Measurements from ENCODE around the gene LARGE1. TPM values are rescaled to one million over a fixed set of nuclear protein-coding genes. Genes with fewer than 3 reads are reported as not detected.

Gene LARGE1
- total RNA-seq, 1 experiment from 2014 or later: 5.8 TPM

- no peaks in the 10 kb centered on the region for H3K36me3 ChIP-seq (ENCODE audit: control insufficient read depth, insufficient read depth, low read length)
- intact Hi-C loops (cut with micrococcal nuclease; ENCODE audit: unreplicated experiment): no loop called here
- H3K27me3 Mint-ChIP-seq (ENCODE audit: insufficient read depth, unreplicated experiment): no peaks in the 10 kb centered on the region
- no peaks in the 10 kb centered on the region for H3K9me3 ChIP-seq
- POLR2A ChIA-PET: no interaction called here
- no peaks in the 10 kb centered on the region for H3K36me3 Mint-ChIP-seq (ENCODE audit: insufficient read depth, unreplicated experiment)
- H3K4me1 Mint-ChIP-seq (ENCODE audit: low read depth, unreplicated experiment): no peaks in the 10 kb centered on the region
- TF ChIP-seq, protein P1, sequence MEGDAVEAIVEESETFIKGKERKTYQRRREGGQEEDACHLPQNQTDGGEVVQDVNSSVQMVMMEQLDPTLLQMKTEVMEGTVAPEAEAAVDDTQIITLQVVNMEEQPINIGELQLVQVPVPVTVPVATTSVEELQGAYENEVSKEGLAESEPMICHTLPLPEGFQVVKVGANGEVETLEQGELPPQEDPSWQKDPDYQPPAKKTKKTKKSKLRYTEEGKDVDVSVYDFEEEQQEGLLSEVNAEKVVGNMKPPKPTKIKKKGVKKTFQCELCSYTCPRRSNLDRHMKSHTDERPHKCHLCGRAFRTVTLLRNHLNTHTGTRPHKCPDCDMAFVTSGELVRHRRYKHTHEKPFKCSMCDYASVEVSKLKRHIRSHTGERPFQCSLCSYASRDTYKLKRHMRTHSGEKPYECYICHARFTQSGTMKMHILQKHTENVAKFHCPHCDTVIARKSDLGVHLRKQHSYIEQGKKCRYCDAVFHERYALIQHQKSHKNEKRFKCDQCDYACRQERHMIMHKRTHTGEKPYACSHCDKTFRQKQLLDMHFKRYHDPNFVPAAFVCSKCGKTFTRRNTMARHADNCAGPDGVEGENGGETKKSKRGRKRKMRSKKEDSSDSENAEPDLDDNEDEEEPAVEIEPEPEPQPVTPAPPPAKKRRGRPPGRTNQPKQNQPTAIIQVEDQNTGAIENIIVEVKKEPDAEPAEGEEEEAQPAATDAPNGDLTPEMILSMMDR (IDR thresholded peaks at IDR 0.05; ENCODE audit: insufficient read depth in 1 of 2, low read depth in 1 of 2, low read length in 1 of 2, severe bottlenecking in 1 of 2, unreplicated experiment in 1 of 2): no peak
- no peaks in the 10 kb centered on the region for H3K4me1 ChIP-seq
- no peak overlapping the region for H3K4me3 Mint-ChIP-seq (ENCODE audit: unreplicated experiment)
- H3K27ac Mint-ChIP-seq (ENCODE audit: unreplicated experiment): no peak overlapping the region
- CTCF ChIA-PET: no interaction called here
- H3K27me3 ChIP-seq (replicated peaks; ENCODE audit: control insufficient read depth, insufficient read depth, low read length): no peaks in the 10 kb centered on the region
- no peaks in the 10 kb centered on the region for H3K9me3 Mint-ChIP-seq (ENCODE audit: unreplicated experiment)
- no TSS peak for BruUV-seq (replicated peaks)
- no peak for DNase-seq
- no peak overlapping the region for H3K4me3 ChIP-seq (ENCODE audit: low read depth, low read length)
Measured at GRCh38 chr22:33828302-33828701, 92.0 kb downstream of the LARGE1 start.

- H3K4me3 Mint-ChIP-seq (ENCODE audit: unreplicated experiment): no peak overlapping the region
- no peak overlapping the region for H3K27ac Mint-ChIP-seq (ENCODE audit: unreplicated experiment)
- H3K4me1 Mint-ChIP-seq (ENCODE audit: low read depth, unreplicated experiment): no peaks in the 10 kb centered on the region
- ChIA-PET POLR2A (no interaction called here), CTCF (no interaction called here)
- H3K9me3 Mint-ChIP-seq (ENCODE audit: unreplicated experiment): no peaks in the 10 kb centered on the region
- no peak for DNase-seq
- no peaks in the 10 kb centered on the region for H3K27me3 Mint-ChIP-seq (ENCODE audit: insufficient read depth, unreplicated experiment)
- intact Hi-C loops (cut with micrococcal nuclease; ENCODE audit: unreplicated experiment): no loop called here
- H3K27me3 ChIP-seq (replicated peaks; ENCODE audit: control insufficient read depth, insufficient read depth, low read length): no peaks in the 10 kb centered on the region
- H3K9me3 ChIP-seq: no peaks in the 10 kb centered on the region
- no peaks in the 10 kb centered on the region for H3K36me3 ChIP-seq (ENCODE audit: control insufficient read depth, insufficient read depth, low read length)
- TF ChIP-seq, protein P1 (IDR thresholded peaks at IDR 0.05; ENCODE audit: insufficient read depth in 1 of 2, low read depth in 1 of 2, low read length in 1 of 2, severe bottlenecking in 1 of 2, unreplicated experiment in 1 of 2): no peak
- H3K36me3 Mint-ChIP-seq (ENCODE audit: insufficient read depth, unreplicated experiment): no peaks in the 10 kb centered on the region
- H3K4me3 ChIP-seq (ENCODE audit: low read depth, low read length): no peak overlapping the region
- no TSS peak for BruUV-seq (replicated peaks)
- H3K4me1 ChIP-seq: no peaks in the 10 kb centered on the region
Measured at GRCh38 chr22:33825761-33826160, 94.5 kb downstream of the LARGE1 start.

- Histone ChIP-seq H3K36me3 (ENCODE audit: control insufficient read depth, insufficient read depth, low read length) (no peaks in the 10 kb centered on the region; the same call in 1 of the 2 replicates), H3K4me3 (ENCODE audit: low read depth, low read length) (no peak overlapping the region), H3K4me1 (no peaks in the 10 kb centered on the region), H3K9me3 (no peaks in the 10 kb centered on the region), H3K27me3 (replicated peaks; ENCODE audit: control insufficient read depth, insufficient read depth, low read length) (no peaks in the 10 kb centered on the region)
- CTCF ChIA-PET: no interaction called here
- TF ChIP-seq, protein P1 (IDR thresholded peaks at IDR 0.05; ENCODE audit: insufficient read depth in 1 of 2, low read depth in 1 of 2, low read length in 1 of 2, severe bottlenecking in 1 of 2, unreplicated experiment in 1 of 2): no peak
- Mint-ChIP-seq H3K36me3 (ENCODE audit: insufficient read depth, unreplicated experiment) (no peaks in the 10 kb centered on the region), H3K4me3 (ENCODE audit: unreplicated experiment) (no peak overlapping the region), H3K27ac (ENCODE audit: unreplicated experiment) (no peak overlapping the region), H3K27me3 (ENCODE audit: insufficient read depth, unreplicated experiment) (no peaks in the 10 kb centered on the region), H3K4me1 (ENCODE audit: low read depth, unreplicated experiment) (no peaks in the 10 kb centered on the region), H3K9me3 (ENCODE audit: unreplicated experiment) (peaks cover 6% of the 10 kb centered on the region)
- DNase-seq: no peak
- BruUV-seq (replicated peaks): no TSS peak
- intact Hi-C loops (cut with micrococcal nuclease; ENCODE audit: unreplicated experiment): no loop called here
- POLR2A ChIA-PET: no interaction called here
Measured at GRCh38 chr22:33823552-33823951, 96.7 kb downstream of the LARGE1 start.
